ENCODE data around the gene UXS1. TPM values are rescaled to one million over a fixed set of nuclear protein-coding genes. Genes with fewer than 3 reads are reported as not detected.
"Not testable (repeated sequence)": the region's sequence is repeated elsewhere in the genome, so short reads cannot be mapped to it uniquely, and the experiment has no call there.

UXS1 gene
- 10 to 100 TPM; 15.5 to 59.8 (median 32.9) TPM for total RNA-seq
- polyA plus RNA-seq, result 10 to 100 TPM in 2 of 3 donors, 1 to 10 TPM in 1; 8.4 to 21.3 (median 10.9) TPM

DNA sequence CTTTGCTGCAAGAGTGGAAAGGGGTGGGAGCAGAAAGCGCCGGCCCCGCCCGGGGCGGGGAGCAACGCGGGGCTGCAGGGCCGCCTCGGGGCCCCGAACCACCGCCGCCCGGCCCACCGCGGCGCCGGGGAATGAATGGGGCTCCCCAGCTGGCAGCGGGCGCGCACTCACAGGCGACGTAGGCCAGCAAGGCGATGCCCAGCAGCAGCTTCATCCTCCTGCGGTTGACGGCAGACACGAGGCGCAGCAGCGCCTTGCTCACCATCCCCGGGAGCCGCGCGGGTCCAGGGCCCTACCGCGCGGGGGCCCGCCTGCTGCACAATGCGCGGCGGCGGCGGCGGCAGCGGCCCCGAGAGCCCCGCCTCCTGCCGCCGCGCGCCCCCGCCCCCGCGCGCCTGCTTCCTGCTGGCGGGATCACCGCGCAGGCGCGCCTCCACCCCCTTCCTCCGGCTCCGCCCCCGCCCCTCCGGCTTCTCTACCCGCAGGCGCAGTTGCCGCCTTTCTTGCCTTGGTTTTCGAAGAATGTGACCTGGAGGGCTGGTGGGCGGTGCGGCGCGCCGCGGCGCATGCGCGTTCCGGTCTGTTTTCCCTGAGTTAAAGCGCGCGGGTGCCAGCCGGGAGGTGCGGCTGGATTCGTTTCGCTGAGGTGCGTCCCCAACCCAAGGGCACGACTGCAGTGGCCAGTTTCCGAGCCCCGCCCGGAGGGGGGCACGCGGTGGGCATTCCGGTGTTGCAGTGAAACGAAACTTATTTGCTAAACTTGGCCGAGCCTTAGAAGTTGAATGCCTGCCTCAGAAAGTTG is at the start of gene UXS1:
TSS of gene UXS1 (minus strand) at position 325 of the 802 bp plus-strand sequence. CDS start at position 265, 60 bp downstream.
- TF ChIP-seq EP300 (IDR thresholded peaks at IDR 0.05), result peak in 1 of 4 donors; percentile 24
- peak; percentile 35 to 61 for TF ChIP-seq POLR2A (IDR thresholded peaks at IDR 0.05)
- TF ChIP-seq, protein P1, sequence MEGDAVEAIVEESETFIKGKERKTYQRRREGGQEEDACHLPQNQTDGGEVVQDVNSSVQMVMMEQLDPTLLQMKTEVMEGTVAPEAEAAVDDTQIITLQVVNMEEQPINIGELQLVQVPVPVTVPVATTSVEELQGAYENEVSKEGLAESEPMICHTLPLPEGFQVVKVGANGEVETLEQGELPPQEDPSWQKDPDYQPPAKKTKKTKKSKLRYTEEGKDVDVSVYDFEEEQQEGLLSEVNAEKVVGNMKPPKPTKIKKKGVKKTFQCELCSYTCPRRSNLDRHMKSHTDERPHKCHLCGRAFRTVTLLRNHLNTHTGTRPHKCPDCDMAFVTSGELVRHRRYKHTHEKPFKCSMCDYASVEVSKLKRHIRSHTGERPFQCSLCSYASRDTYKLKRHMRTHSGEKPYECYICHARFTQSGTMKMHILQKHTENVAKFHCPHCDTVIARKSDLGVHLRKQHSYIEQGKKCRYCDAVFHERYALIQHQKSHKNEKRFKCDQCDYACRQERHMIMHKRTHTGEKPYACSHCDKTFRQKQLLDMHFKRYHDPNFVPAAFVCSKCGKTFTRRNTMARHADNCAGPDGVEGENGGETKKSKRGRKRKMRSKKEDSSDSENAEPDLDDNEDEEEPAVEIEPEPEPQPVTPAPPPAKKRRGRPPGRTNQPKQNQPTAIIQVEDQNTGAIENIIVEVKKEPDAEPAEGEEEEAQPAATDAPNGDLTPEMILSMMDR (IDR thresholded peaks at IDR 0.05), result no peak
- TF ChIP-seq POLR2AphosphoS5 (IDR thresholded peaks at IDR 0.05), result peak; percentile 58 to 92 (median 78)
- WGBS, 2 donors, result 0 to 1% methylated on average over 93 of the region's 93 CpGs
- Histone ChIP-seq H3K27ac (peak within 1 kb of the TSS; percentile 80 to 91 (median 86)), H3K36me3 (no peaks in the 10 kb centered on the region), H3K4me3 (peak within 1 kb of the TSS; percentile 76 to 95 (median 85)), H3K4me1 (peaks cover 0 to 42% (median 30%) of the 10 kb centered on the region in 4 donors), H3K27me3 (no peaks in the 10 kb centered on the region), H3K9me3 (no peaks in the 10 kb centered on the region)
- peak; percentile 99 for DNase-seq
- intact Hi-C loops (cut with DNase I), result loop anchor here (5.0 to 10.0 kb wide), 4 partner anchors 57 to 449 kb away; partner anchors contain the start of gene NCK2

DNA sequence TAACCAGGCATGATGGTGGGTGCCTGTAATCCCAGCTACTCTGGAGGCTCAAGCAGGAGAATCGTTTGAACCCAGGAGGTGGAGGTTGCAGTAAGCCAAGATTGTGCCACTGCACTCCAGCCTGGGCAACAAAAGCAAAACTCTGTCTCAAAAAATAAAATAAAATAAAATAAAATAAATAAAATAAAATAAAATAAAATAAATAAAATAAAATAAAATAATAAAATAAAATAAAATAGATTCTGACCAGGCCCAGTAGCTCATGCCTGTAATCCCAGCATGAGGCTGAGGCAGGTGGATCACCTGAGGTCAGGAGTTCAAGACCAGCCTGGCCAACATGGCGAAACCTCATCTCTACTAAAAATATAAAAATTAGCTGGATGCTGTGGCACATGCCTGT is 45.4 kb upstream of the UXS1 start:
- H3K4me3 ChIP-seq; H3K27me3 ChIP-seq; H3K9me3 ChIP-seq; H3K36me3 ChIP-seq; H3K4me1 ChIP-seq; DNase-seq; intact Hi-C loops (cut with DNase I); H3K27ac ChIP-seq: not testable (repeated sequence)
- 94 to 95% methylated on average over 2 of the region's 2 CpGs for WGBS, 2 donors

DNA sequence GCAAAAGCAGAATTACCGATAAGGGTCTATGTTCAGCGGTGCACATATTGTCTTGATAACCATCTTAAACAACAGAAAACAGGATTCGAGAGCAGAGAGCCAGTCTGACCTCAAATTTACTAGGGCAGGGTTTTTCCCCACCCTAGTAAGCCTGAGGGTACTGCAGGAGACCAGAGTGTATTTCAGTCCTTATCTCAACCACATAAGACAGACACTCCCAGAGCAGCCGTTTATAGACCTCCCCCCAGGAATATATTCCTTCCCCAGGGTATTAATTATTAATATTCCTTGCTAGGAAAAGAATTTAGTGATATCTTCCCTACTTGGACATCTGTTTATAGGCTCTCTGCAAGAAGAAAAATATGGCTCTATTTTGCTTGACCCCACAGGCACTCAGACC is 41.3 kb upstream of the UXS1 start:
- H3K4me1 ChIP-seq; intact Hi-C loops (cut with DNase I); H3K27me3 ChIP-seq; H3K9me3 ChIP-seq; DNase-seq; H3K4me3 ChIP-seq; H3K27ac ChIP-seq; H3K36me3 ChIP-seq: not testable (repeated sequence)
- 90 to 92% methylated on average over 4 of the region's 4 CpGs for WGBS, 2 donors

DNA sequence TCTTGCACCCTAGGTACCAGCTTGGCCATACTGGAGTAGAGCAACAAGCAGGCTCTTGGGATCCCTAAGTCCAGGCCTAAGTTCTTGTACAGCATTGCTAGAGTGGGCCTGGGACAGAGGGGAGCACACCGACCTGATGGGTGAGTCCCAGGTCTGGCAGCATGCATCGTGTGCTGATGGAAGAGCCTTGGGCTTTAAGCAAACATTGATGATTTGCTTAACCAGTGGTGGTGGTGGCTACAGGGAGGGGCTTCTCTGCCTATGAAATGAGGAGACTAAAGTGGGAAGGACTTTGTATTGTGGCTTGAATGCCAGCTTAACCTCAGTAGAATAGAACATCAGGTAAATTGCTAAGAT is 39.2 kb upstream of the UXS1 start:
- Histone ChIP-seq H3K27me3 (no peaks in the 10 kb centered on the region), H3K4me1 (no peaks in the 10 kb centered on the region), H3K4me3 (no peak overlapping the region), H3K27ac (no peak overlapping the region), H3K36me3 (no peaks in the 10 kb centered on the region), H3K9me3 (peaks cover 0 to 6% (median 3%) of the 10 kb centered on the region in 4 donors)
- 81 to 82% methylated on average over 2 of the region's 2 CpGs for WGBS, 2 donors
- intact Hi-C loops (cut with DNase I), result no loop called here
- no peak for DNase-seq
- no peak for TF ChIP-seq POLR2A (IDR thresholded peaks at IDR 0.05)
- TF ChIP-seq, protein P1 (IDR thresholded peaks at IDR 0.05), result no peak
- TF ChIP-seq EP300 (IDR thresholded peaks at IDR 0.05), result no peak
- TF ChIP-seq POLR2AphosphoS5 (IDR thresholded peaks at IDR 0.05), result no peak

DNA sequence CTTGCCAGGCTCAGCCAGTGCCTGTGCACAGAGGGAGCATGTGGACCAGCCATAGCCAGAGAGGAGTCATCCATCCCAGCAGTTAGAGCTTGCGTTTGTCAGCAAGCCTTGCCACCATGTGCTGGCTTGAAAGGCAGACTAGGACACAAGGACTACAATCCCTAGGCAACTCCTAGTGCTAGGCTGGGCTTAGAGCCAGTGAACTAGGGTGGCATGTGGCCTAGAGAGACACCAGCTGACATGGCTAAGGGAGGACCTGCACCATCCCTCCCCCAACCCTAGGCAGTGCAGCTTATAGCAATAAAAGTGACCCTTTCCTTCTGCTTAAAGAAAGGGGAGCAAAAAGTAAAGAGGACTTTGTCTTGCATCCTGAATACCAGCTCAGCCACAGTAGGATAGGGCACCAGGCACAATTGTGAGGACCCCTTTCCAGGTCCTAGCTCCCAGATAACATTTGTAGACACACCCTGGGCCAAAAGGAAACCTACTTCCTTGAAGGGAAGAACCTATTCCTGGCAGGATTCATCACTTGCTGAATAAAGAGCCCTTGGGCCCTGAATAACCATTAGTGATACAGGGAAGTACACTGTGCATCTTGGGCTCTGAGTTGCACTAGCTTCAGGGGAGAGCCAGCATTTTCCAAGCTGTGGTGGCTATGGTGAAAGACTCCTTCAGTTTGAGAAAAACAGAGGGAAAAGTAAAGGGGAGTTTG is 38.7 kb upstream of the UXS1 start:
- Histone ChIP-seq H3K27ac (no peak overlapping the region), H3K4me1 (no peaks in the 10 kb centered on the region), H3K36me3 (no peaks in the 10 kb centered on the region), H3K9me3 (peaks cover 0 to 6% (median 3%) of the 10 kb centered on the region in 4 donors), H3K4me3 (no peak overlapping the region), H3K27me3 (no peaks in the 10 kb centered on the region)
- WGBS, 2 donors, result 85 to 90% methylated on average over 1 of the region's 1 CpG
- no peak for TF ChIP-seq EP300 (IDR thresholded peaks at IDR 0.05)
- DNase-seq, result no peak
- intact Hi-C loops (cut with DNase I), result no loop called here

DNA sequence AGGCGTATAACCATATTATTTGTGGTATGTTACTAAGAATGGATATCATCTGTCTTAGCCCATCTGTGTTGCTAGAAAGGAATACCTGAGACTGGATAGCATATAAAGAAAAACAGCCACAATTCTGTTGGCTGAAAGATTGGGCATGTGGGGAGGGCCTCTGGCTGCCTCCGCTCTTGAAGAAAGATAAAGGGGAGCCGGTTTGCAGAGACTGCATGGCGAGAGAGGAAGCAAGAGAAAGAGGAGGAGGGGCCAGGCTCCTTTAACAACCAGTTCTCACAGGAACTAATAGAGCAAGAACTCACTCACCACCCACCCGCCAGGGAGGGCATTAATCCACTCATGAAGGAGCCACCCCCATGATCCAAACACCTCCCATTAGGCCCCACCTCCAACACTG is 29.2 kb upstream of the UXS1 start:
- TF ChIP-seq EP300 (IDR thresholded peaks at IDR 0.05), result no peak
- no peak for TF ChIP-seq POLR2A (IDR thresholded peaks at IDR 0.05)
- no peak for TF ChIP-seq POLR2AphosphoS5 (IDR thresholded peaks at IDR 0.05)
- no peaks in the 10 kb centered on the region for H3K4me1 ChIP-seq
- no peaks in the 10 kb centered on the region for H3K27me3 ChIP-seq
- H3K36me3 ChIP-seq, result no peaks in the 10 kb centered on the region
- intact Hi-C loops (cut with DNase I), result no loop called here
- H3K4me3 ChIP-seq, result no peak overlapping the region
- 84 to 91% methylated on average over 5 of the region's 5 CpGs for WGBS, 2 donors
- no peak overlapping the region for H3K27ac ChIP-seq
- DNase-seq, result no peak
- no peaks in the 10 kb centered on the region for H3K9me3 ChIP-seq

DNA sequence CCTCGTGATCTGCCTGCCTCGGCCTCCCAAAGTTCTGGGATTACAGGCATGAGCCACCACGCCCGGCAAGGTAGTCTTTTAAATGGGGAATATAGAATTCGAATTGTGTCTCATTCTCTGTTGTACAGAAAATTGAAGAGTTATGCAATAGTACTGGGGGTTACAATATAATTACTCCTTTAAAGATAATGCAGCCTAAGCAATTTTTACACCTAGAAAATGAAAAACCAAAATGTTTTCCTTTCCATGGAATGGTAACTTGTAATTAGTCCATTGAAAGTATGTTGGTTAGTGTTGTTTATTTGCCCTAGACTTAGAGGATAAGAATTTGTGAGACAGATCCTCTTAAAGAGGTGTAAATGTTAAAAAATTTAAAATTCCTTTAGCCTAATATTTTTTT is 28.0 kb upstream of the UXS1 start:
- H3K4me3 ChIP-seq; H3K4me1 ChIP-seq; H3K36me3 ChIP-seq; DNase-seq; H3K27ac ChIP-seq; intact Hi-C loops (cut with DNase I); H3K9me3 ChIP-seq; H3K27me3 ChIP-seq: not testable (repeated sequence)
- 93 to 94% methylated on average over 5 of the region's 5 CpGs for WGBS, 2 donors

All from sigmoid colon (tissue), 7 donors.